ENCODE results near the gene SAMD3. TPM values are rescaled to one million over a fixed set of nuclear protein-coding genes. Genes with fewer than 3 reads are reported as not detected.

SAMD3 gene
- total and polyA plus RNA-seq, 2 of the 8 experiments (the other 6 are each of a cell fraction or from before 2014, with no cell fraction given), result 1.8 to 1.9 TPM

DNA sequence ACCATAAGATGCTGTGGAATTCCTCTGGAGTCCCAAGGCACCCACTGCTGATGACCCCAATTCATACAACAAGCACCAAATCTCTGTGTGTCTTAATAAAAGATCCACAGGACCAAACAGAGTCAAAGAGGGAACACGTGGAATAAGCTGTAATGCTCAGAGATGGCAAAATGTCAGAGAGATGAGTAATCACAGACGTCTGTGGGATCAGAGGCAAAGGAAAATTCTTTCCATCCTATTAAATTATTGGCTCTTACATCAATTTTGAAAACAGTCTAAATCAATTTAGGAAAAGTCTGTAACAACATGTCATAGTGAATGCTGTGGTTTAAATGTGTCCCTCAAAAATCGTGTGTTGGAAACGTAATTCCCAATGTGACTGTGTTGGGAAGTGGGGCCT lies 17.5 kb upstream of the SAMD3 start:
- Histone ChIP-seq H2BK120ac (replicated peaks; ENCODE audit: low read depth, low read length) (no peak overlapping the region), H4K20me1 (replicated peaks in 1 of 2; ENCODE audit: control insufficient read depth in 1 of 2, insufficient read depth in 2 of 2, low read length in 2 of 2) (no peaks in the 10 kb centered on the region), H3K18ac (ENCODE audit: extremely low read depth, low read length) (no peak overlapping the region), H3K23ac (ENCODE audit: insufficient read length) (no peak overlapping the region), H3K79me1 (ENCODE audit: low read depth, low read length) (no peaks in the 10 kb centered on the region), H2BK5ac (ENCODE audit: low read depth, low read length) (no peak overlapping the region), H3K56ac (replicated peaks; ENCODE audit: insufficient read length, low read depth, low read length) (no peak overlapping the region), H3K4me3 (ENCODE audit: extremely low read depth in 1 of 4, insufficient read depth in 2 of 4, low read depth in 3 of 4, low read length in 4 of 4) (no peak overlapping the region), H3K9me3 (ENCODE audit: insufficient read depth in 2 of 2, low read depth in 1 of 2, low read length in 1 of 2) (no peaks in the 10 kb centered on the region), H3K23me2 (ENCODE audit: low read depth, low read length) (no peaks in the 10 kb centered on the region), H4K8ac (ENCODE audit: extremely low read depth, insufficient read depth, low read length) (no peak overlapping the region), H3K9ac (replicated peaks in 1 of 4; ENCODE audit: extremely low read depth in 1 of 4, low read depth in 3 of 4, low read length in 3 of 4) (no peak overlapping the region), H4K91ac (replicated peaks; ENCODE audit: insufficient read length, low read length) (no peak overlapping the region), H2BK15ac (ENCODE audit: low read length) (no peak overlapping the region), H3K27me3 (replicated peaks in 1 of 4; ENCODE audit: control insufficient read depth in 3 of 4, extremely low read depth in 1 of 4, insufficient read depth in 3 of 4, low read length in 3 of 4) (no peaks in the 10 kb centered on the region), H2AK5ac (ENCODE audit: low read depth, low read length) (no peak overlapping the region), H2AFZ (ENCODE audit: low read length) (no peak overlapping the region), H3K79me2 (ENCODE audit: control insufficient read depth in 1 of 2, insufficient read depth in 2 of 2, low read length in 2 of 2) (no peaks in the 10 kb centered on the region), H3K27ac (ENCODE audit: low read depth, low read length) (no peak overlapping the region), H3K36me3 (ENCODE audit: control insufficient read depth in 2 of 4, insufficient read depth in 4 of 4, low read length in 3 of 4) (no peaks in the 10 kb centered on the region), H3K4me1 (replicated peaks in 1 of 4; ENCODE audit: control insufficient read depth in 3 of 4, insufficient read depth in 4 of 4, low read length in 3 of 4) (no peaks in the 10 kb centered on the region), H2BK20ac (ENCODE audit: low read length) (no peak overlapping the region), H3K4me2 (ENCODE audit: insufficient read depth in 1 of 2, low read depth in 2 of 2, low read length in 2 of 2) (no peak overlapping the region), H2BK12ac (ENCODE audit: low read depth, low read length) (no peak overlapping the region), H4K5ac (ENCODE audit: insufficient read length, low read depth, low read length) (no peak overlapping the region), H3K4ac (replicated peaks; ENCODE audit: insufficient read length, low read depth, low read length) (no peak overlapping the region), H3K14ac (ENCODE audit: insufficient read length) (no peak overlapping the region)
- FAIRE-seq, result no peak
- TF ChIP-seq FOSL1 (IDR thresholded peaks at IDR 0.05; ENCODE audit: insufficient read depth, low read depth, low read length) (no peak), CEBPB (IDR thresholded peaks at IDR 0.05; ENCODE audit: low read depth, low read length) (no peak), CREB1 (IDR thresholded peaks at IDR 0.05) (no peak), RFX5 (IDR thresholded peaks at IDR 0.05; ENCODE audit: borderline replicate concordance, low read depth, low read length) (no peak), CBX5 (IDR thresholded peaks at IDR 0.05; ENCODE audit: low read depth, low read length) (no peak), JUN (IDR thresholded peaks at IDR 0.05; ENCODE audit: low read depth, low read length) (no peak), JUND (IDR thresholded peaks at IDR 0.05; ENCODE audit: low read length) (no peak)
- WGBS, 2 experiments (ENCODE audit: extremely low coverage in 1 of 2, insufficient coverage in 1 of 2, insufficient read length in 1 of 2, insufficient replicate concordance in 2 of 2, low coverage in 1 of 2, low lambda C conversion rate in 2 of 2, missing lambda C conversion rate in 1 of 2), result 89% methylated on average over 4 of the region's 4 CpGs; no CpG with 5 or more reads in 1 of the 2 experiments
- no peak for DNase-seq (ENCODE audit: low read depth in 1 of 2, low spot score in 2 of 2)
- ChIA-PET POLR2A (ENCODE audit: partially characterized antibody) (no interaction called here), CTCF (ENCODE audit: partially characterized antibody) (interaction anchor here (0.7 to 2.2 kb wide), 4 partner anchors 9 to 272 kb away, joined by 3 to 8 read pairs (median 3); no protein-coding TSS in a partner anchor)

Measured in H1 (cell line).